HepG2 (cell line): Measurements from ENCODE around the gene WFDC5. TPM values are rescaled to one million over a fixed set of nuclear protein-coding genes. Genes with fewer than 3 reads are reported as not detected.

ENCODE experiments used
- ATAC-seq: fragments of 200-7000 bp; cut with Tn5 transposase; 3 replicates; pipeline ENCODE4 v1.9.1; 2020; ENCODE audit warnings: mild to moderate bottlenecking, moderate library complexity
- BruUV-seq: library from RNA; stranded (reverse); fragments of 400-500 nt; replicated peaks from 2 replicates; lab custom pipeline; 2021; lab: Mats Ljungman, UMichigan
- CTCF ChIA-PET: fragments of 300-600 bp; formaldehyde crosslinking; extraction: SDS; loops from one replicate; lab custom pipeline; 2021; ENCODE audit warnings: low total read pairs, inconsistent platforms, low intra/inter-chr PET ratio; lab: Yijun Ruan, JAX
- POLR2A ChIA-PET: fragments of 350-600 bp; sonication (Branson Sonifier 250); formaldehyde crosslinking; loops from one replicate; lab custom pipeline; 2020; ENCODE audit warnings: antibody characterized with exemption, inconsistent platforms; lab: Yijun Ruan, JAX
- DNase-seq: peaks from one replicate; pipeline ENCODE4 v3.0.0-alpha.2; 2015; ENCODE audit warnings: low spot score
- FAIRE-seq: peaks from 3 replicates; lab custom pipeline; 2011; peaks lifted over from hg19 to GRCh38; lab: Jason Lieb, UNC
- H2AFZ ChIP-seq: one replicate; pipeline ENCODE4 v1.6.1; 2011; ENCODE audit warnings: low read length, inconsistent platforms
- H3K27ac ChIP-seq: fragments of 300-600 bp; 3 replicates; pipeline ENCODE4 v1.8.0; 2011; ENCODE audit warnings: mixed run types, mild to moderate bottlenecking, mixed read lengths, low read length, inconsistent platforms; ENCODE audit not compliant: insufficient read depth; ENCODE audit errors: extremely low read length
- H3K27me3 ChIP-seq, 2 experiments: fragments of 200-600 bp in 1 of 2; 2 replicates in 1 of 2; 3 replicates in 1 of 2; pipeline versions ENCODE4 v1.6.0 to v1.8.0; 2011; ENCODE audit warnings: low read length in 2 of 2, mild to moderate bottlenecking in 2 of 2, moderate library complexity in 2 of 2, inconsistent platforms in 1 of 2; ENCODE audit not compliant: insufficient read depth in 2 of 2, control insufficient read depth in 1 of 2
- H3K36me3 ChIP-seq, 2 experiments: fragments of 200-600 bp in 1 of 2; replicated peaks in 1 of 2; 2 replicates in 1 of 2; 3 replicates in 1 of 2; pipeline versions ENCODE4 v1.5.1 to v1.8.0; 2011; ENCODE audit warnings: low read length in 2 of 2, inconsistent platforms in 1 of 2; ENCODE audit not compliant: insufficient read depth in 2 of 2, control insufficient read depth in 1 of 2
- H3K4me1 ChIP-seq: 2 replicates; pipeline ENCODE4 v1.5.1; 2012; ENCODE audit warnings: low read length, inconsistent platforms; ENCODE audit not compliant: insufficient read depth
- H3K4me2 ChIP-seq: 2 replicates; pipeline ENCODE4 v1.6.0; 2011; ENCODE audit warnings: low read depth, low read length, inconsistent platforms
- H3K4me3 ChIP-seq, 3 experiments: fragments of 200-600 bp in 1 of 3; sonication (generic), shearing (Covaris generic) in 1 of 3; replicated peaks in 1 of 3; 2 replicates each; pipeline ENCODE4 v1.5.1; 2011 to 2016; ENCODE audit warnings: low read length in 3 of 3, inconsistent platforms in 2 of 3, low read depth in 2 of 3, mild to moderate bottlenecking in 2 of 3, control low read depth in 1 of 3, mixed read lengths in 1 of 3; ENCODE audit not compliant: insufficient read depth in 1 of 3
- H3K79me2 ChIP-seq: one replicate; pipeline ENCODE4 v1.6.1; 2011; ENCODE audit warnings: low read length, inconsistent platforms; ENCODE audit not compliant: insufficient read depth
- H3K9ac ChIP-seq: 2 replicates; pipeline ENCODE4 v1.6.0; 2011; ENCODE audit warnings: mild to moderate bottlenecking, low read depth, low read length, inconsistent platforms; ENCODE audit not compliant: insufficient read depth
- H3K9me3 ChIP-seq: 2 replicates; pipeline ENCODE4 v1.5.1; 2012; ENCODE audit warnings: mild to moderate bottlenecking, low read length
- H4K20me1 ChIP-seq: 2 replicates; pipeline ENCODE4 v1.6.0; 2011; ENCODE audit warnings: inconsistent platforms, mild to moderate bottlenecking, low read length, moderate library complexity; ENCODE audit not compliant: insufficient read depth
- TRIM24 ChIP-seq: sonication (generic); formaldehyde crosslinking; IDR thresholded peaks from 2 replicates; pipeline ENCODE4 v1.8.0; 2022; ENCODE audit warnings: mild to moderate bottlenecking, missing genetic modification reagents
- WGBS: methylation state at CpG from one replicate; pipeline ENCODE4 v1.1.6; 2017; ENCODE audit warnings: low lambda C conversion rate; 5-methylcytosine and 5-hydroxymethylcytosine counted together
- in situ Hi-C: cut with HindIII; loops from 2 replicates; pipeline ENCODE4 v1.10.0; 2017; ENCODE audit warnings: low pct_unique_long_range_greater_than_20kb; ENCODE audit not compliant: extremely low pct_ligation_motif_present
- intact Hi-C: fragments of 100-400 bp; cut with micrococcal nuclease; formaldehyde crosslinking; loops from one replicate; pipeline ENCODE4 v1.10.0; 2022; ENCODE audit not compliant: unreplicated experiment
- polyA plus RNA-seq, 8 experiments: library from polyadenylated mRNA; depleted of rRNA in 3 of 8; stranded (reverse) in 7 of 8; unstranded in 1 of 8; fragments of >200 nt; fragmentation: Illumina TruSeq in 4 of 8; extraction: Trizol in 4 of 8; gene quantifications; 2 replicates each; pipeline versions ENCODE4 v1.2.1 to v1.2.3, GENCODE V29; 2011 to 2016; ENCODE audit warnings: low read depth in 4 of 8, missing spikeins in 1 of 8, mixed read lengths in 1 of 8; ENCODE audit not compliant: insufficient read depth in 1 of 8
- total RNA-seq, 5 experiments: library from RNA; depleted of rRNA; stranded (reverse); fragments of >200 nt; fragmentation: Illumina TruSeq; extraction: Trizol; gene quantifications; 2 replicates each; pipeline ENCODE4 v1.2.3, GENCODE V29; 2016; ENCODE audit warnings: low read depth in 1 of 5
- TF ChIP-seq, protein P1 (sequence below): sonication (generic); formaldehyde crosslinking; IDR thresholded peaks from 2 replicates; pipeline ENCODE4 v1.4.0; 2020; ENCODE audit warnings: missing genetic modification reagents, borderline replicate concordance

WFDC5 gene
- total and polyA plus RNA-seq, 2 of the 13 experiments (the other 11 are each of a cell fraction or from before 2014, with no cell fraction given): not detected

DNA sequence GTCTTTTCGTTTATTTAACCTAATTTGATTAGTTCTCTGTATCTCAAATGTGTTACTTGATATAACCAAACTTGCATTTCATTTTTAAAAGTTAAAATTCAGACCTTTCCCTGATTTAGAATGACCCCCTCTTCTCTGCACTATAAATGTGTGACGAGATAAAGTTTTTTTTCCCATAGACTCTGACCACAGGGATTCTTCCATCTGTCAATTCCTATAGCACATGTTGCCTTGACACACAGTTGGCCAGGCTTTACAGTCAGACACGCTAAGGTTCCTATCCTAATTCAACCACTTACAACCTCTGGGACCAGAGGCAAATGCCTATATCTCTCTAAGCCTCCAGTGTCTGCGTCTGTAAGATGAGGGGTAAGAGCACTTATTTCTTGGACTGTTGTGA lies 54.7 kb downstream of the WFDC5 start:
- TF ChIP-seq, protein P1, sequence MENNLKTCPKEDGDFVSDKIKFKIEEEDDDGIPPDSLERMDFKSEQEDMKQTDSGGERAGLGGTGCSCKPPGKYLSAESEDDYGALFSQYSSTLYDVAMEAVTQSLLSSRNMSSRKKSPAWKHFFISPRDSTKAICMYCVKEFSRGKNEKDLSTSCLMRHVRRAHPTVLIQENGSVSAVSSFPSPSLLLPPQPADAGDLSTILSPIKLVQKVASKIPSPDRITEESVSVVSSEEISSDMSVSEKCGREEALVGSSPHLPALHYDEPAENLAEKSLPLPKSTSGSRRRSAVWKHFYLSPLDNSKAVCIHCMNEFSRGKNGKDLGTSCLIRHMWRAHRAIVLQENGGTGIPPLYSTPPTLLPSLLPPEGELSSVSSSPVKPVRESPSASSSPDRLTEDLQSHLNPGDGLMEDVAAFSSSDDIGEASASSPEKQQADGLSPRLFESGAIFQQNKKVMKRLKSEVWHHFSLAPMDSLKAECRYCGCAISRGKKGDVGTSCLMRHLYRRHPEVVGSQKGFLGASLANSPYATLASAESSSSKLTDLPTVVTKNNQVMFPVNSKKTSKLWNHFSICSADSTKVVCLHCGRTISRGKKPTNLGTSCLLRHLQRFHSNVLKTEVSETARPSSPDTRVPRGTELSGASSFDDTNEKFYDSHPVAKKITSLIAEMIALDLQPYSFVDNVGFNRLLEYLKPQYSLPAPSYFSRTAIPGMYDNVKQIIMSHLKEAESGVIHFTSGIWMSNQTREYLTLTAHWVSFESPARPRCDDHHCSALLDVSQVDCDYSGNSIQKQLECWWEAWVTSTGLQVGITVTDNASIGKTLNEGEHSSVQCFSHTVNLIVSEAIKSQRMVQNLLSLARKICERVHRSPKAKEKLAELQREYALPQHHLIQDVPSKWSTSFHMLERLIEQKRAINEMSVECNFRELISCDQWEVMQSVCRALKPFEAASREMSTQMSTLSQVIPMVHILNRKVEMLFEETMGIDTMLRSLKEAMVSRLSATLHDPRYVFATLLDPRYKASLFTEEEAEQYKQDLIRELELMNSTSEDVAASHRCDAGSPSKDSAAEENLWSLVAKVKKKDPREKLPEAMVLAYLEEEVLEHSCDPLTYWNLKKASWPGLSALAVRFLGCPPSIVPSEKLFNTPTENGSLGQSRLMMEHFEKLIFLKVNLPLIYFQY (CRISPR knock-in tag): no peak
- TF ChIP-seq TRIM24 (CRISPR knock-in tag): no peak
- WGBS: 96% methylated on average over 4 of the region's 4 CpGs
- H3K79me2 ChIP-seq: no peaks in the 10 kb centered on the region
- H3K4me2 ChIP-seq: no peak overlapping the region
- ChIA-PET CTCF (no interaction called here), POLR2A (no interaction called here)
- DNase-seq (no peak), ATAC-seq (no peak), FAIRE-seq (no peak)
- H3K36me3 ChIP-seq: peaks cover 3 to 17% of the 10 kb centered on the region in 2 experiments
- 0 out of 2 replicates have a peak, but pooled peaks cover 5% of the 10 kb centered on the region for H3K4me1 ChIP-seq
- H3K9ac ChIP-seq: no peak overlapping the region
- intact Hi-C loops: no loop called here
- no TSS peak for BruUV-seq
- H2AFZ ChIP-seq: no peak overlapping the region
- in situ Hi-C loops: no loop called here
- no peaks in the 10 kb centered on the region for H3K27me3 ChIP-seq
- H4K20me1 ChIP-seq: no peaks in the 10 kb centered on the region
- H3K27ac ChIP-seq: no peak overlapping the region
- no peaks in the 10 kb centered on the region for H3K9me3 ChIP-seq
- no peak overlapping the region for H3K4me3 ChIP-seq

Other genes with a start within 250 kb of the WFDC5 start
- 121 and 184 TPM in 2 replicates for gene YWHAB, start 229.5 kb downstream of the WFDC5 start, total RNA-seq (2016; rRNA removed; fragmentation: Illumina TruSeq; extraction: Trizol)
- 64.0 and 77.2 TPM in 2 replicates for gene YWHAB, start 229.5 kb downstream of the WFDC5 start, polyA plus RNA-seq (2011; rRNA removed)
- 6.4 and 30.8 TPM in 2 replicates for gene PABPC1L, start 205.1 kb downstream of the WFDC5 start, total RNA-seq (2016; rRNA removed; fragmentation: Illumina TruSeq; extraction: Trizol)
- 252 and 283 TPM in 2 replicates for gene PABPC1L, start 205.1 kb downstream of the WFDC5 start, polyA plus RNA-seq (2011; rRNA removed)
- 52.0 and 73.0 TPM in 2 replicates for gene TOMM34, start 154.8 kb downstream of the WFDC5 start, total RNA-seq (2016; rRNA removed; fragmentation: Illumina TruSeq; extraction: Trizol)
- gene TOMM34, start 154.8 kb downstream of the WFDC5 start, polyA plus RNA-seq (2011; rRNA removed): 36.2 and 38.3 TPM in 2 replicates
- 38.3 and 61.4 TPM in 2 replicates for gene STK4, start 148.7 kb downstream of the WFDC5 start, total RNA-seq (2016; rRNA removed; fragmentation: Illumina TruSeq; extraction: Trizol)
- 21.2 and 25.6 TPM in 2 replicates for gene STK4, start 148.7 kb downstream of the WFDC5 start, polyA plus RNA-seq (2011; rRNA removed)
- not detected in 2 replicates for gene KCNS1, start 14.0 kb downstream of the WFDC5 start, total RNA-seq (2016; rRNA removed; fragmentation: Illumina TruSeq; extraction: Trizol)
- 0.03 TPM in 1 of 2 replicates, not detected in the other for gene KCNS1, start 14.0 kb downstream of the WFDC5 start, polyA plus RNA-seq (2011; rRNA removed)
- not detected in 2 replicates for gene WFDC12, start 9.3 kb upstream of the WFDC5 start, total RNA-seq (2016; rRNA removed; fragmentation: Illumina TruSeq; extraction: Trizol)
- gene WFDC12, start 9.3 kb upstream of the WFDC5 start, polyA plus RNA-seq (2011; rRNA removed): not detected in 2 replicates
- gene PI3, start 59.7 kb upstream of the WFDC5 start, total RNA-seq (2016; rRNA removed; fragmentation: Illumina TruSeq; extraction: Trizol): 0.22 TPM in 1 of 2 replicates, not detected in the other
- gene PI3, start 59.7 kb upstream of the WFDC5 start, polyA plus RNA-seq (2011; rRNA removed): not detected in 2 replicates
- not detected in 2 replicates for gene SEMG1, start 91.9 kb upstream of the WFDC5 start, total RNA-seq (2016; rRNA removed; fragmentation: Illumina TruSeq; extraction: Trizol)
- gene SEMG1, start 91.9 kb upstream of the WFDC5 start, polyA plus RNA-seq (2011; rRNA removed): not detected in 2 replicates
- not detected in 2 replicates for gene SEMG2, start 106.2 kb upstream of the WFDC5 start, total RNA-seq (2016; rRNA removed; fragmentation: Illumina TruSeq; extraction: Trizol)
- gene SEMG2, start 106.2 kb upstream of the WFDC5 start, polyA plus RNA-seq (2011; rRNA removed): not detected in 2 replicates
- not detected in 2 replicates for gene SLPI, start 139.4 kb upstream of the WFDC5 start, total RNA-seq (2016; rRNA removed; fragmentation: Illumina TruSeq; extraction: Trizol)
- gene SLPI, start 139.4 kb upstream of the WFDC5 start, polyA plus RNA-seq (2011; rRNA removed): 0.13 TPM in 1 of 2 replicates, not detected in the other
- not detected in 2 replicates for gene RBPJL, start 191.7 kb upstream of the WFDC5 start, total RNA-seq (2016; rRNA removed; fragmentation: Illumina TruSeq; extraction: Trizol)
- not detected in 2 replicates for gene RBPJL, start 191.7 kb upstream of the WFDC5 start, polyA plus RNA-seq (2011; rRNA removed)
- not detected in 2 replicates for gene MATN4, start 193.1 kb upstream of the WFDC5 start, total RNA-seq (2016; rRNA removed; fragmentation: Illumina TruSeq; extraction: Trizol)
- gene MATN4, start 193.1 kb upstream of the WFDC5 start, polyA plus RNA-seq (2011; rRNA removed): 0.04 TPM in 1 of 2 replicates, not detected in the other
- 36.0 and 65.1 TPM in 2 replicates for gene SDC4, start 233.2 kb upstream of the WFDC5 start, total RNA-seq (2016; rRNA removed; fragmentation: Illumina TruSeq; extraction: Trizol)
- 49.0 and 67.2 TPM in 2 replicates for gene SDC4, start 233.2 kb upstream of the WFDC5 start, polyA plus RNA-seq (2011; rRNA removed)
- 22.0 and 38.3 TPM in 2 replicates for gene SYS1, start 248.0 kb upstream of the WFDC5 start, total RNA-seq (2016; rRNA removed; fragmentation: Illumina TruSeq; extraction: Trizol)
- 65.6 and 75.9 TPM in 2 replicates for gene SYS1, start 248.0 kb upstream of the WFDC5 start, polyA plus RNA-seq (2011; rRNA removed)